GM10847 (cell line): ENCODE results near the gene HOXC6.

Source experiments
- POLR2A ChIP-seq: IDR thresholded peaks from 2 replicates; pipeline ENCODE4 v1.6.1; 2011; ENCODE audit not compliant: insufficient read length; ENCODE audit errors: extremely low read depth

HOXC6 gene

GRCh38 chr12:54028314-54029201, at the start of gene HOXC6:
Gene HOXC6 (plus strand): TSS chr12:54028440. CDS start chr12:54028522, 82 bp downstream.
- no peak for TF ChIP-seq POLR2A

DNA sequence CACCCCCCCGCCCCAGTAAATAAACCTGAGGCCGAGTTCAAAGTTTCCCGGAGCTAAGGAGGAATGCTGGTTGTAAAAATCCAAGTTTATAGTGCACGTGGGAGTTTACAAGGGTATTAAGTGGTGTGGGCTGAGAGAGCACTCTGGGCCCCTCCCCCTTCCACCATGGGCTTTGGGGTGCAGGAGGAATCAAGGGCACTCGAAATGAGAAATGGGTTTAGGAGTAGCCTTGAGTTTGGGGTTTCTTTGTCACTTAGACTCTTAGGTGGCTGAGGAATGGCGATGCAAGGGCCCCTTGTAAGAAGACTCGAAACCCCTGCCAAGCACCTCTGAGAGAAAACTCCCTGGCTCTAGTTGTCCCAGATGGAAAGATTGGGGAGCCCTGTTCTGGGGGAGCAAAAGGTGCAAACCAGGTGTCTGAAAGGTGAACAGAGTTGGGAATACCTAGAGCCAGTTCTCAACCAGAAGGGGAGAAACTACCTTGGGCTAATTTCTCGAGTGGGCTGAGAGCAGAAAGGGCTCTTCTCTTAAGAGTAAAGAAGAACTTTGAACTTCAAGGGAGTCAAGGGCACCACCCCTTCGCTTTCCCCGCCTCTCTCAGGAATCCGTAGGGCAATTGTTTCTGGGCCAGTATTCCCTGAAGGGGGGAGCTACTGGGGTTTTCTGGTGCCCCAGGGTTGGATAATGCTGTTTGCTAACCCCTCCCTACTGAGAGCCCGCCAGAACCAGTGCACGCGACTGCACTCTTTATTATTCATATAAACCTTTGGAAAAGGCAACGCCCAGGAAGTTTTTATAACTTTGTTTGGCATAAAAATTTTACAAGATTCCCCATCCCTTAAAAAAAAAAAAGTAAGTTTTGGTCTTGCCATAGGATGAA, 49.5 kb upstream of the HOXC6 start:
- no peak for TF ChIP-seq POLR2A

GRCh38 chr12:53980104-53980801, 48.0 kb upstream of the HOXC6 start:
- no peak for TF ChIP-seq POLR2A

DNA sequence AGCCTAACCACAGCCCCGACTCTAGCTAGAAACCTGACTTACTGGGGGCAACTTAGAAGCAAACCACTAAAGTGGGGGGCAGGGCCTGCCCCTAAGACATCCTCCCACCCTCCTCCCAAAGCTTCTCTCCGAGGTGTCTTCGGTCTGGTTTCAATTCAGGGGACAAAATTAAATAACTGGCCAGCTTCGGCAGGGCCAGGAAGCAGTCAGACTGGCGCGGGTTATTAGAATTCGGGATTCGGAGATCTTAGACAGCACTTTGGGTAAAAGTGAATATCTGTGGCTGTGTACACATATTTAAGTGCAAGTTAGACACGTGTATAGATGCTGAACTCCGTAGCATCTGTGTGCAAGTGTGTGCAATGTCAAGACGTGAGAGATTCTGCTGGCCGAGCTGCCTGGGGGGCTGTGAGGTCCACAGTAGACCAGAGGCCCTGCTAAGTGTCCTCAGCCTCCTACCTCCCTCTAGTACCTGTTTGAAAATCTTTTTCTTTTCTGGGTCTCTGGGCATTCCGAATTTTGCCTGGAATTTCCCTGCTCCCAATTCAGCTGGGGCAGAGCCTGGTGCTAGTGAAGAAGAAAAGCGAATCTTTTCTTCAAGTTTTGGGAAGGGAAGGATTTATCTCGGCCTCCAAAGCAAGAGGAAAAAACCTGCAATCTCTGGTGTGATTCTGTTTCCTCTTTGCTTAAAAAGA, 47.3 kb upstream of the HOXC6 start:
- TF ChIP-seq POLR2A, result no peak

DNA sequence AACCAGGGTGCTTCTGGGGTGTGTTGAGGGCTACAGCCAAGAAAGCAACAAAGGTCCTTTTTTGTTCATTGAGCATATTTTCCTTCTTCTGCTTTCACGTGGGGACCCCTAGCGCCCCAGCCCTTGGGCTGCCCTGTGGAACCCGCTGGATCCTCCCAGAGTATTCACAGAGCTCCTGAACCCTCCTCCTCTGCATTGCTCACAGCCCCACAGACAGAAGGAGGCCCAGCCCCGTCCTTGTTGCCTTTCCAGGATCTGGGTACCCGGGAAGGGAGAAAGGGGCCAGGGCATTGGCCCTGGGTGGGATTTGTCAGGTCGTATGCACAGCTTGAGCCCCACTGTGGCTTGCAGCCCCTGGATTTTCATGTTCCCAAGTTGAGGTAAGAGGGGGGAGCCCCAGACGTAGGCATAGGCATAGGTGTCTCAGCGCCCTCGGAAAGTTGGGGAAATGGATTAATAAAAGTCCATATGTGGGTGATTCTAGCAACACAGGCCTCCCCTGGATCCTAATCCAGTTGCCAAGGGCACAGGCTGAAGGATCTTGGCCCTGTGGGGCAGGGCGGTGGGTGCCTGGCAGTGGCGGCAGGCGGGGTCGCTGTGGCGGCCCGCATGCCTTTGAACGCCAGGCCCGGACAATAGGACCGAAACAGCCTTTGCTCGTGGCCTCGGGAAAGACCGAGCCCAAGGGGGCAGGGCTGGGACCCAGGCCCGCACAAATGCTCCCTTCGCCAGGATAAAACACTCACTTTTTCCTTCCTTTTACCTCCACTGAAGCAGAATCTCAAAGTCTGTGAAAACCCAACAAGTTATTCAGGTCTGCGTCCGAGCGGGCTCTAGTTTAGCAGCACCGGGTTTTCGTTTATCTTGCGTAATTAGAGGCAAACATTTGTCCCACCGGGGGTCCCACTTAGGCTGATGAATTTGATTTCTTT, 46.3 kb upstream of the HOXC6 start:
- no peak for TF ChIP-seq POLR2A

GRCh38 chr12:53982648-53983567, 45.3 kb upstream of the HOXC6 start:
- no peak for TF ChIP-seq POLR2A

DNA sequence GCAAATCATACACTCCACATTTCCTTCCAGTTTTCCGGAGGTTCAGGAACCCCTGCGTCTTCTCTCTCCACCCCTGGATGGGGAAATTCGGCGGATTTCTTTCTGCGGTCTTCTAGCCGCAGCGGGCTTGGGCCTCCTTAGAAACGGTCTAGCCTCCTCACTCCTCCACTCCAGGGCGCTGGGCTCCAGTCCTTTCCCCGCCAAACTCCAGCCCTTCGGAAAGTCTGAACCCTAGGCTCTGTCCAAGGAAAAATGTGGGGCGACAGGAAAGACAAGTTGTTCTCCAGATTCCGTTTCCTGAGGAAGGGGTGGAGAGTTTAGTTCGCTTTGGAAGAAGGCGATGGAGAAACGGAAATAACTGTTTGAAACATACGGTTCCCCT, 44.7 kb upstream of the HOXC6 start:
- no peak for TF ChIP-seq POLR2A

- no peak for TF ChIP-seq POLR2A
Observed at GRCh38 chr12:53983950-53984572, 44.2 kb upstream of the HOXC6 start.

DNA sequence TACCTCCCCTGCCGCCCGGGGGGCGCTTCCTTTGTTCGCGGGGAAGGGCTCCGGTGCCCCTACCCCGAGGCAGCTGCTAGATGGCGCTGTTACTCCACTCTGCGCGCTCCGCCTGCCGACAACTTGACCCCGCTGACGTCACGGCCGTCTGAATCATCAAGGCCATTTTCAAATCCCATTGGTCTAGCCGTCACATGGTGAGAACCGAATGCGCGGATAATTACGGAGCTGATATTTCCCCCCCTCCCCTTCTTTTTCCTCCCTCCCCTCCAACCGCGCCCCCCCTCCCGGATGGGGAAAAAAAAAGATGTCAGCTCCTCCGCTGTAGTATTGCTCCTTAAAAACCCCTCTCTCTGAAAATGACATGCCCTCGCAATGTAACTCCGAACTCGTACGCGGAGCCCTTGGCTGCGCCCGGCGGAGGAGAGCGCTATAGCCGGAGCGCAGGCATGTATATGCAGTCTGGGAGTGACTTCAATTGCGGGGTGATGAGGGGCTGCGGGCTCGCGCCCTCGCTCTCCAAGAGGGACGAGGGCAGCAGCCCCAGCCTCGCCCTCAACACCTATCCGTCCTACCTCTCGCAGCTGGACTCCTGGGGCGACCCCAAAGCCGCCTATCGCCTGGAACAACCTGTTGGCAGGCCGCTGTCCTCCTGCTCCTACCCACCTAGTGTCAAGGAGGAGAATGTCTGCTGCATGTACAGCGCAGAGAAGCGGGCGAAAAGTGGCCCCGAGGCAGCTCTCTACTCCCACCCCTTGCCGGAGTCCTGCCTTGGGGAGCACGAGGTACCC, 43.1 kb upstream of the HOXC6 start, which contains the start of gene HOXC10:
HOXC10 (plus strand) TSS at position 246 of the 791 bp plus-strand sequence; CDS start at position 360, 114 bp downstream.
- no peak for TF ChIP-seq POLR2A

GRCh38 chr12:53985692-53985993, 42.6 kb upstream of the HOXC6 start:
- no peak for TF ChIP-seq POLR2A

GRCh38 chr12:53985994-53986685, 42.1 kb upstream of the HOXC6 start:
- TF ChIP-seq POLR2A, result no peak
